Liver (tissue), 3 donors: ENCODE data around the gene PPP4R3A.
"Not testable (repeated sequence)": the region's sequence is repeated elsewhere in the genome, so short reads cannot be mapped to it uniquely, and the experiment has no call there.

Experiments
- CTCF ChIP-seq: fragments of 150-350 bp; IDR thresholded peaks from 2 replicates; pipeline ENCODE4 v1.5.1; 2017; ENCODE audit warnings: improper control_type of control experiment, low read depth, low read length; ENCODE audit not compliant: missing input control
- FOXA1 ChIP-seq: IDR thresholded peaks from 2 replicates; pipeline ENCODE4 v1.6.1; 2016; ENCODE audit warnings: antibody characterized with exemption
- JUND ChIP-seq, 2 donors: IDR thresholded peaks; 2 replicates each; pipeline ENCODE4 v1.6.1; 2016; ENCODE audit warnings: antibody characterized with exemption in 2 of 2
- MAX ChIP-seq: IDR thresholded peaks from 2 replicates; pipeline ENCODE4 v1.6.1; 2016; ENCODE audit warnings: antibody characterized with exemption
- REST ChIP-seq: IDR thresholded peaks from 2 replicates; pipeline ENCODE4 v1.6.1; 2016; ENCODE audit warnings: antibody characterized with exemption, mild to moderate bottlenecking
- SP1 ChIP-seq: IDR thresholded peaks from 2 replicates; pipeline ENCODE4 v1.6.1; 2018; ENCODE audit warnings: antibody characterized with exemption, mild to moderate bottlenecking
- ZBTB33 ChIP-seq: IDR thresholded peaks from 2 replicates; pipeline ENCODE4 v1.6.1; 2016; ENCODE audit warnings: antibody characterized with exemption
- donor health status: healthy.
- donor health status: healthy.

GRCh38 chr14:91534059-91534458 is 23.9 kb upstream of the PPP4R3A start:
- TF ChIP-seq CTCF; SP1; FOXA1; ZBTB33; JUND (IDR thresholded peaks at IDR 0.05); REST; MAX: not testable (repeated sequence)
